ENCODE results near the gene HMX2. TPM values are rescaled to one million over a fixed set of nuclear protein-coding genes. Genes with fewer than 3 reads are reported as not detected.

The HMX2 gene
- total RNA-seq, 2 donors from 2014 or later: 1.0 TPM; not detected in 1

GRCh38 chr10:123109466-123109865 is 38.5 kb upstream of the HMX2 start:
- no peaks in the 10 kb centered on the region for H3K36me3 ChIP-seq
- no peak overlapping the region for H3K27ac ChIP-seq
- peaks cover 4% of the 10 kb centered on the region for H3K27me3 ChIP-seq (replicated peaks; ENCODE audit: insufficient read depth)
- intact Hi-C loops (cut with DNase I): no loop called here
- TF ChIP-seq POLR2AphosphoS5 (IDR thresholded peaks at IDR 0.05): no peak
- no peak for TF ChIP-seq POLR2A (IDR thresholded peaks at IDR 0.05)
- TF ChIP-seq, protein P1, sequence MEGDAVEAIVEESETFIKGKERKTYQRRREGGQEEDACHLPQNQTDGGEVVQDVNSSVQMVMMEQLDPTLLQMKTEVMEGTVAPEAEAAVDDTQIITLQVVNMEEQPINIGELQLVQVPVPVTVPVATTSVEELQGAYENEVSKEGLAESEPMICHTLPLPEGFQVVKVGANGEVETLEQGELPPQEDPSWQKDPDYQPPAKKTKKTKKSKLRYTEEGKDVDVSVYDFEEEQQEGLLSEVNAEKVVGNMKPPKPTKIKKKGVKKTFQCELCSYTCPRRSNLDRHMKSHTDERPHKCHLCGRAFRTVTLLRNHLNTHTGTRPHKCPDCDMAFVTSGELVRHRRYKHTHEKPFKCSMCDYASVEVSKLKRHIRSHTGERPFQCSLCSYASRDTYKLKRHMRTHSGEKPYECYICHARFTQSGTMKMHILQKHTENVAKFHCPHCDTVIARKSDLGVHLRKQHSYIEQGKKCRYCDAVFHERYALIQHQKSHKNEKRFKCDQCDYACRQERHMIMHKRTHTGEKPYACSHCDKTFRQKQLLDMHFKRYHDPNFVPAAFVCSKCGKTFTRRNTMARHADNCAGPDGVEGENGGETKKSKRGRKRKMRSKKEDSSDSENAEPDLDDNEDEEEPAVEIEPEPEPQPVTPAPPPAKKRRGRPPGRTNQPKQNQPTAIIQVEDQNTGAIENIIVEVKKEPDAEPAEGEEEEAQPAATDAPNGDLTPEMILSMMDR (IDR thresholded peaks at IDR 0.05): no peak
- no peak overlapping the region for H3K4me3 ChIP-seq
- no peak for DNase-seq (ENCODE audit: low spot score)
- no peaks in the 10 kb centered on the region for H3K9me3 ChIP-seq
- H3K4me1 ChIP-seq (replicated peaks): no peaks in the 10 kb centered on the region
- 69% methylated on average over 7 of the region's 7 CpGs for WGBS

DNA sequence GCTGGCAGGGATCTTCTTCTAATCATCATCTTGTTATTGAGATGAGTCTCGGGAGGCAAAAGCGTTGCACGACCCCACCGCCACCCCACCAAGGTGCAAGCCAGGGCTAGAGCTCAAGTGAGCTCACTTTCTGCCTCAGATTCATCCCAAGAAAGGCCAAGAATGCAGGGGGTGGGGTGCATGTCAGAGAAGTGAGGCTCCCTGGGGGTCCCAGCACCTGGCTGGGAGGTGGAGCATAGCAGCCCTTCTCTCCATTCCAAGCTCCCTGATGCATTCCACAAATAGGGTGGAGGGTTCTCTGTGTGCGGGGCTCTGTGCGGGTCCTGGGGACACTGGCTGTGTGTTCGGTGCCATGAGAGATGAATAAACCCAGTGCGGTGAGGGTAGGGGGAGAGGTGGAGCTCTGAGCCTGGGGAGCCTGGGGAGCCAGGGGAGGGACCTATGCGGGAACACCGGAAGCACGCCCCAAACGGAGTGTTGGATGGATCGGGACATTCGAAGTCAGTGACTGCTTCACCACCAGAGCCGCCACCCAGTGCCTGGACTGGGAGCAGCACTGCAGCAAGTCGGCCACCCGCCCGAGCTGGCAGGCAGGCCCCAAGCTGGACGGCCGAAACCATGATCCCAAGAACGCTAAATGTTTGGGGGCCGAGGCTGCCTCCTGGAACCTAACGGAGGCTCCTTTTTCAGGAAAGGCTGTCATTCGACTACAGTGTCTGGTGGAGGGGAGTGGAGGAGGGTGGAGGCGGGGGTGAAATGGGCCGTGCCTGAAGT is 30.1 kb upstream of the HMX2 start:
- Histone ChIP-seq H3K4me1 (replicated peaks) (no peaks in the 10 kb centered on the region), H3K4me3 (no peak overlapping the region), H3K27ac (no peak overlapping the region), H3K36me3 (no peaks in the 10 kb centered on the region), H3K27me3 (replicated peaks; ENCODE audit: insufficient read depth) (peaks cover 6% of the 10 kb centered on the region), H3K9me3 (no peaks in the 10 kb centered on the region)
- TF ChIP-seq POLR2AphosphoS5 (IDR thresholded peaks at IDR 0.05): no peak
- TF ChIP-seq, protein P1 (IDR thresholded peaks at IDR 0.05): no peak
- TF ChIP-seq POLR2A (IDR thresholded peaks at IDR 0.05): no peak
- intact Hi-C loops (cut with DNase I): no loop called here
- DNase-seq (ENCODE audit: low spot score): no peak
- 11% methylated on average over 26 of the region's 26 CpGs for WGBS

DNA sequence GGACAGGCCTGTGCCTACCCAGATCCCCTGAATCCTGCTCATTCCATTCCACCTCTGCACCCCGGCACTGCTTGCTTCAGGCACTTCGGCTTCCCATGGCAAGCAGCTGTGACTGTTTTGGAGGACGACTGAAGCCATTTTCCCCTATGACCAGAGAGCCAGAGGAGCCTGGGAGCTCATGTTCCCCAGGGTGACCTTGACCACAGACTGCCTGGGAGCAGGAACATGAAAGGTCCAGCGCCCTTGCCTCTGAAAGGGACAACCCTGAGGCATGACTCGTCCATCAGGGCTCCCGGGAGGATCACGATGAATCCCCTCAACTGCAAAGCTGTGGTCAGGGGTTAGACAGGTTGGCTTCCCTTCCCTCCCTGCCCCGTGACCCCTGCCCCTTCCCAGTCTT is 28.9 kb upstream of the HMX2 start:
- Histone ChIP-seq H3K4me3 (no peak overlapping the region), H3K36me3 (no peaks in the 10 kb centered on the region), H3K9me3 (no peaks in the 10 kb centered on the region), H3K4me1 (replicated peaks) (no peaks in the 10 kb centered on the region), H3K27me3 (replicated peaks; ENCODE audit: insufficient read depth) (peaks cover 6% of the 10 kb centered on the region), H3K27ac (no peak overlapping the region)
- WGBS: 94% methylated on average over 7 of the region's 8 CpGs
- TF ChIP-seq, protein P1 (IDR thresholded peaks at IDR 0.05): no peak
- TF ChIP-seq POLR2AphosphoS5 (IDR thresholded peaks at IDR 0.05) (no peak), POLR2A (IDR thresholded peaks at IDR 0.05) (no peak)
- no peak for DNase-seq (ENCODE audit: low spot score)
- intact Hi-C loops (cut with DNase I): no loop called here

GRCh38 chr10:123126246-123126645 is 21.7 kb upstream of the HMX2 start:
- TF ChIP-seq, protein P1 (IDR thresholded peaks at IDR 0.05): no peak
- no peak for TF ChIP-seq POLR2A (IDR thresholded peaks at IDR 0.05)
- no peak for TF ChIP-seq POLR2AphosphoS5 (IDR thresholded peaks at IDR 0.05)

More at GRCh38 chr10:123126246-123126645, 21.7 kb upstream of the HMX2 start:
- intact Hi-C loops (cut with DNase I): no loop called here
- no peaks in the 10 kb centered on the region for H3K36me3 ChIP-seq
- no peak overlapping the region for H3K4me3 ChIP-seq
- no peak overlapping the region for H3K27ac ChIP-seq
- WGBS: 73% methylated on average over 5 of the region's 5 CpGs
- H3K4me1 ChIP-seq (replicated peaks): no peaks in the 10 kb centered on the region
- no peaks in the 10 kb centered on the region for H3K9me3 ChIP-seq
- H3K27me3 ChIP-seq (replicated peaks; ENCODE audit: insufficient read depth): peaks cover 15% of the 10 kb centered on the region
- DNase-seq (ENCODE audit: low spot score): no peak
